KOPT-K1 (cell line): ENCODE data around the gene CYP24A1.

Experiments
- H3K27ac ChIP-seq: fragments of 200-600 bp; sonication (generic); 2 replicates; pipeline ENCODE4 v1.5.1; 2016; ENCODE audit warnings: antibody characterized with exemption, mild to moderate bottlenecking, low read depth, low read length; ENCODE audit not compliant: poor library complexity, severe bottlenecking
- H3K36me3 ChIP-seq: fragments of 200-600 bp; sonication (generic); 2 replicates; pipeline ENCODE4 v1.5.1; 2017; ENCODE audit warnings: antibody characterized with exemption, mild to moderate bottlenecking, low read length, moderate library complexity; ENCODE audit not compliant: insufficient read depth
- H3K9me3 ChIP-seq: fragments of 200-600 bp; sonication (generic); 2 replicates; pipeline ENCODE4 v1.5.1; 2017; ENCODE audit warnings: antibody characterized with exemption, low read length, mild to moderate bottlenecking; ENCODE audit not compliant: insufficient read depth, poor library complexity, severe bottlenecking

CYP24A1 gene

DNA sequence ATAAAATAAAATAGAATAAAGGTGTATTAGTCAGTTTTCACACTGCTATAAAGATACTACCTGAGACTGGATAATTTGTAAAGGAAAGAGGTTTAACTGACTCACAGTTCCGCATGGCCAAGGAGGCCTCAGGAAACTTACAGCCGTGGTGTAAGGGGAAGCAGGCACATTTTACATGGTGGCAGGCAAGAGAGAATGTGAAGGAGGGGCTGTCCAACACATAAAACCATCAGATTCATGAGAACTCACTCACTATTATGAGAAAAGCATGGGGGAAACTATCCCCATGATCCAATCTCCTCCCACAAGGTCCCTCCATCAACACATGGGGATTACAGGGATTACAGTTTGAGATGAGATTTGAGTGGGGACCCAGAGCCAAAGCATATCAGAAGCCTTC is 62.3 kb downstream of the CYP24A1 start:
- Histone ChIP-seq H3K27ac (no peak overlapping the region), H3K9me3 (no peaks in the 10 kb centered on the region), H3K36me3 (no peaks in the 10 kb centered on the region)

DNA sequence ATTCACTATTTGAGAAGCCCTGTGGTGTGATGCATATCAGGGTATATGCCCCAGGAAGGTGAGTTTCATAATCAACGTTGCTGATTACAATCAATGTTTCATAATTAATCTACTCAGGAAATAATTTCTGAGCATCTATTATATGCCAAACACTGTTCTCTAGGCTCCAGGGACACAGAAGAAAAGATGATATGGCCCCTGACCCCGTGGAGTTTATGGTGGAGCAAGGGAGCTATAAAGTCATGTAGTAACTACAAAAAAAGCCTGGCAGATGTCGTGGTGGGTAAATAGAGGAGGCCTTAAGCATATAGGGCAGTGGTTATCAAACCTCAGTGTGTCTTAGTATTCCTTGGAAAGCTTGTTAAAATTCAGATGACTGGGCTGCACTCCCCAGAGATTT is 63.3 kb downstream of the CYP24A1 start:
- no peak overlapping the region for H3K27ac ChIP-seq

GRCh38 chr20:54110041-54110440 is 63.7 kb downstream of the CYP24A1 start:
- Histone ChIP-seq H3K27ac (no peak overlapping the region), H3K36me3 (no peaks in the 10 kb centered on the region), H3K9me3 (no peaks in the 10 kb centered on the region)

More for the DNA sequence above, 63.3 kb downstream of the CYP24A1 start:
- H3K36me3 ChIP-seq: no peaks in the 10 kb centered on the region
- H3K9me3 ChIP-seq: no peaks in the 10 kb centered on the region

DNA sequence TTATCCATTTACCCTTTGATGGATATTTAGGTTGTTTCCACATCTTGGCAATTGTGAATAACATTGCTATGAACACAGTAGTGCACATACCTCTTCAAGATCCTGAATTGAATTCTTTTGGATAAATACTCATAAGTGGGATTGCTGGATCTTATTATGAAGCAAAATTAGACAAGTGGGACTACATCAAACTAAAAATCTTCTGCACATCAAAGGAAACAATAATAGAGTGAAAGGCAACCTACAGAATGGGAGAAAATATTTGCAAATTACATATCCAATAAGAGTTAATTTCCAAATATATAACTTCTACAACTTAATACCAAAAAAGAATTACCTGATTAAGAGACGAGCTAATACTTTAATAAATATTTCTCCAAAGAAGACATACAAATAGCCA is 65.0 kb downstream of the CYP24A1 start:
- Histone ChIP-seq H3K27ac (no peak overlapping the region), H3K36me3 (no peaks in the 10 kb centered on the region), H3K9me3 (no peaks in the 10 kb centered on the region)

GRCh38 chr20:54108326-54108642 is 65.5 kb downstream of the CYP24A1 start:
- Histone ChIP-seq H3K36me3 (no peaks in the 10 kb centered on the region), H3K27ac (no peak overlapping the region), H3K9me3 (no peaks in the 10 kb centered on the region)

DNA sequence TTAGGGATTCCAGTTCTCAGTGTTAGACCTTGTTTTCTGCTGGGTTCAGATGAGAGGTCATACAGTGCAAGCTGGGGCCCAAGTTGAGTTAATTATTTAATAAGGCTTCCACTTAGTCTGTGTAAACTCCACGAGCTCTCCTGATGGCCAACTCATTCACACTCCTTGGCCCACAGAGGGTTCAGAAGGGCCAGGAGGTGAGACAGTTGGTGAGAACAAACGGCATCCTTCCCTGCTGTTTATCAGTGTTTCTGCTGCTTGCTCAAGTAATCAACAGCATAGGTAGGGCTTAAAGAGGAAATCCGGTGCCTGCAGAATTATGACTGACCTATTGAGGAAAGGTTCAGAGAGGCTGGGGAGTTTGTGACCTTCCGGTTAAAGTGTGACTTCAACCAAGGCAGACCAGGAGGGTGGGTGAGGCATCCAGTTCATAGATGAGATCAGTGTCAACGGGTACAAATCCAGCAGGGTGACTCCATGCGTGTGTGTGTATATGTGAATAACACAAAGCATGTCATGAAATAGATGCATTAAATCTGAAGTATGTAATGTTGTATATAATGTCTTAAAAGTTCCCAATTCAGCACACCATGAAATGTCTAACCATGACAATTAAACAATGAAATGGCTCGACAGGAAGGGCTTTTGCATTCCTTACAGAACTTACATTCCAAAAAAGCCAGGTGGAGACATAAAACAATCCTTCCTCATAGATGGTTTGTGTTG is 66.0 kb downstream of the CYP24A1 start:
- no peak overlapping the region for H3K27ac ChIP-seq
- H3K9me3 ChIP-seq: no peaks in the 10 kb centered on the region
- no peaks in the 10 kb centered on the region for H3K36me3 ChIP-seq

GRCh38 chr20:54107181-54107580 is 66.6 kb downstream of the CYP24A1 start:
- Histone ChIP-seq H3K9me3 (no peaks in the 10 kb centered on the region), H3K27ac (no peak overlapping the region), H3K36me3 (no peaks in the 10 kb centered on the region)

- no peaks in the 10 kb centered on the region for H3K9me3 ChIP-seq
- H3K36me3 ChIP-seq: no peaks in the 10 kb centered on the region
- H3K27ac ChIP-seq: no peak overlapping the region
These were observed 67.6 kb downstream of the CYP24A1 start for GRCh38 chr20:54106162-54106561.

GRCh38 chr20:54105653-54106052 is 68.1 kb downstream of the CYP24A1 start:
- no peaks in the 10 kb centered on the region for H3K36me3 ChIP-seq
- H3K9me3 ChIP-seq: no peaks in the 10 kb centered on the region
- H3K27ac ChIP-seq: no peak overlapping the region

DNA sequence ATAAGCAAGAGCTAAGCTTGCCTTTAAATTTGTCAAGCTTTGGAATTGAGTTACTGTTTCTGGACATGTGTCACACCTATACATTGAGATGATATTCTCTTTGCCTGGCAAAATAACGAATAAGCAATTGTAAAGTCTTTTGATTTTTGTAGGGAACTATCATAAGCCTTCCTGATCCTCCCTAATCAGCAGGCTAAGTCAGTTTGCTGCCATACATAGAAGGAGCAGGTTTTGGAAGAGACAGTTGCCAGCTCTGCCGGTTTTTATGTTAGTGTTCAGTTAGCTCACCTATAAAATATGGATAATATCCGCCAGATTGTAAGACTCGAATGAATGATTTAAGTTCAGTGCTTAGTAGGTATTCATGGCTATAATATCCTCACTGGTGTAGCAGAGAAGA is 69.0 kb downstream of the CYP24A1 start:
- no peak overlapping the region for H3K27ac ChIP-seq
- H3K9me3 ChIP-seq: no peaks in the 10 kb centered on the region
- no peaks in the 10 kb centered on the region for H3K36me3 ChIP-seq

GRCh38 chr20:54103762-54104600 is 69.8 kb downstream of the CYP24A1 start:
- H3K27ac ChIP-seq: no peak overlapping the region
- no peaks in the 10 kb centered on the region for H3K9me3 ChIP-seq
- no peaks in the 10 kb centered on the region for H3K36me3 ChIP-seq
